ENCODE measurements around the gene DMAC2L.

DNA sequence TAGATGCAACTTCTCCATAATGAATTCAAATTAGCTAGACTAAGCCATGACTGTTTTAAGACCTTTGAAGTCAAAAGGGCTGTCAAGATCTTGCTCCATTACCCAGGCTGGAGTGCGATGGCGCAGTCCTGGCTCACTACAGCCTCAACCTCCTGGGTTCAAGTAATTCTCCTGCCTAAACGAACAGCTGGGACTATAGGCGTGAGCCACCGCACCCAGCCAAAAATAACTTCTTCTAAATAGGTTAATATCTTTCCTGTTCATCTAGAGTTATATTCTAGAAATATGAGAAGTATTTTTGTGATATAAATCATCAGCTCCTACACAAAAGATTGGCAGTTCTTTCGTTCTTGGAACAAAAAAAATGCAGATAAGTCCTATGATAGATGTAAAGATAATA is 41.2 kb upstream of the DMAC2L start:
- TF ChIP-seq CTCF (IDR thresholded peaks at IDR 0.05), result no peak
- TF ChIP-seq POLR2A (IDR thresholded peaks at IDR 0.05), result no peak

All from Peyer's patch (tissue), 4 donors.